Upper lobe of left lung (tissue), 6 donors: ENCODE measurements around the gene LMTK2. TPM values are rescaled to one million over a fixed set of nuclear protein-coding genes. Genes with fewer than 3 reads are reported as not detected.

Experiments used
- ATAC-seq, 2 donors: fragments of 200-7000 bp; cut with Tn5 transposase; one replicate each; pipeline ENCODE4 v1.9.1; 2022; ENCODE audit warnings: mild to moderate bottlenecking in 2 of 2, moderate library complexity in 2 of 2; ENCODE audit not compliant: low FRiP score in 2 of 2
- DNase-seq, 2 donors: peaks; one replicate each; pipeline ENCODE4 v3.0.0-alpha.2; 2019 to 2020
- H3K27ac ChIP-seq, 4 donors: fragments of 200-600 bp; sonication (generic); one replicate each; pipeline ENCODE4 v1.5.1; 2016 to 2019
- H3K27me3 ChIP-seq, 4 donors: fragments of 200-600 bp; sonication (generic); one replicate each; pipeline ENCODE4 v1.5.1; 2017 to 2019
- H3K36me3 ChIP-seq, 4 donors: fragments of 200-600 bp; sonication (generic); one replicate each; pipeline ENCODE4 v1.5.1; 2016 to 2019
- H3K4me1 ChIP-seq, 4 donors: fragments of 200-600 bp; sonication (generic); one replicate each; pipeline ENCODE4 v1.5.1; 2018 to 2019
- H3K4me3 ChIP-seq, 4 donors: fragments of 200-600 bp; sonication (generic); one replicate each; pipeline ENCODE4 v1.5.1; 2017 to 2019; ENCODE audit warnings: mild to moderate bottlenecking in 2 of 4, moderate library complexity in 1 of 4
- H3K9me3 ChIP-seq, 4 donors: fragments of 200-600 bp; sonication (generic); one replicate each; pipeline ENCODE4 v1.5.1; 2018 to 2019
- EP300 ChIP-seq, 4 donors: sonication (generic); formaldehyde crosslinking; IDR thresholded peaks; one replicate each; pipeline ENCODE4 v1.5.1; 2017; ENCODE audit warnings: antibody characterized with exemption in 4 of 4, control low read depth in 2 of 4
- POLR2A ChIP-seq, 4 donors: fragments of 450-650 bp; IDR thresholded peaks; one replicate each; pipeline ENCODE4 v1.5.1; 2016 to 2017; ENCODE audit warnings: antibody characterized with exemption in 4 of 4, mild to moderate bottlenecking in 2 of 4
- POLR2AphosphoS5 ChIP-seq, 2 donors: sonication (generic); formaldehyde crosslinking; IDR thresholded peaks; one replicate each; pipeline ENCODE4 v1.5.1; 2017; ENCODE audit warnings: antibody characterized with exemption in 2 of 2
- WGBS, 2 donors: methylation state at CpG; one replicate each; pipeline ENCODE4 v1.1.5; 2017 to 2018; 5-methylcytosine and 5-hydroxymethylcytosine counted together
- total RNA-seq, 6 donors: library from RNA; depleted of rRNA in 4 of 6; stranded (reverse); fragments of >200 nt in 4 of 6; gene quantifications; one replicate each; pipeline versions ENCODE4 v1.1.0 to v1.2.1, GENCODE V29; 2016 to 2021
- TF ChIP-seq, protein P1 (sequence below), 6 experiments: fragments of 450-650 bp in 4 of 6; fragments of 200-600 bp in 2 of 6; sonication (generic) in 2 of 6; IDR thresholded peaks; one replicate each; pipeline ENCODE4 v1.5.1; 2016 to 2019; ENCODE audit warnings: antibody characterized with exemption in 6 of 6
- donor health status: DM: no; HTN: no; CAD: no; lungs with moderate emphysema.
- donor health status: DM: no; HTN: yes; CAD: no; lungs with severe emphysema.

Gene LMTK2
- total RNA-seq, 6 donors from 2014 or later = 27.6 to 65.8 (median 37.5) TPM

GRCh38 chr7:98079891-98080648 is 26.6 kb upstream of the LMTK2 start:
- no peak for ATAC-seq

DNA sequence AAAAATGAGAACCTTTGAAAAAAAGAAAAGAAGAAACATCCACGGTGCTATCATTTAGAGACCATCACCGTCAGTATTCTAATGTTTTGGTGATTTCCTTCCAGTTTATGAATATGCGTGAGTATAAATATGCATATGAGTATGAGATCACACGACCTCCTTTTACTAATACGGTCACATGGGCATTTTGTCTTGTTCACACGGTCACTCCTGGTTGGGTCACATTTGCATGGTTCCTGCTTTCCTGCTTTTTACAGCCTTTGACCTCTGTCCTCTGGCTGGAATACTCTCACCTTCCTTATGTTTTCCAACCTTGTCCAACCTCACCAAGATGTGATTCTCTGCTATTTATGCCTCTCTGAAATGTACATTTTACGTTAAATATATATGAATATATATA is 25.3 kb upstream of the LMTK2 start:
- no peak for DNase-seq
- Histone ChIP-seq H3K4me3 (no peak overlapping the region), H3K27me3 (no peaks in the 10 kb centered on the region), H3K27ac (no peak overlapping the region), H3K36me3 (no peaks in the 10 kb centered on the region), H3K4me1 (no peaks in the 10 kb centered on the region), H3K9me3 (no peaks in the 10 kb centered on the region)
- WGBS, 2 donors = 80 to 88% methylated on average over 7 of the region's 7 CpGs
- no peak for TF ChIP-seq POLR2A (IDR thresholded peaks at IDR 0.05)
- TF ChIP-seq, protein P1, sequence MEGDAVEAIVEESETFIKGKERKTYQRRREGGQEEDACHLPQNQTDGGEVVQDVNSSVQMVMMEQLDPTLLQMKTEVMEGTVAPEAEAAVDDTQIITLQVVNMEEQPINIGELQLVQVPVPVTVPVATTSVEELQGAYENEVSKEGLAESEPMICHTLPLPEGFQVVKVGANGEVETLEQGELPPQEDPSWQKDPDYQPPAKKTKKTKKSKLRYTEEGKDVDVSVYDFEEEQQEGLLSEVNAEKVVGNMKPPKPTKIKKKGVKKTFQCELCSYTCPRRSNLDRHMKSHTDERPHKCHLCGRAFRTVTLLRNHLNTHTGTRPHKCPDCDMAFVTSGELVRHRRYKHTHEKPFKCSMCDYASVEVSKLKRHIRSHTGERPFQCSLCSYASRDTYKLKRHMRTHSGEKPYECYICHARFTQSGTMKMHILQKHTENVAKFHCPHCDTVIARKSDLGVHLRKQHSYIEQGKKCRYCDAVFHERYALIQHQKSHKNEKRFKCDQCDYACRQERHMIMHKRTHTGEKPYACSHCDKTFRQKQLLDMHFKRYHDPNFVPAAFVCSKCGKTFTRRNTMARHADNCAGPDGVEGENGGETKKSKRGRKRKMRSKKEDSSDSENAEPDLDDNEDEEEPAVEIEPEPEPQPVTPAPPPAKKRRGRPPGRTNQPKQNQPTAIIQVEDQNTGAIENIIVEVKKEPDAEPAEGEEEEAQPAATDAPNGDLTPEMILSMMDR (IDR thresholded peaks at IDR 0.05) = no peak
- no peak for TF ChIP-seq EP300 (IDR thresholded peaks at IDR 0.05)
- TF ChIP-seq POLR2AphosphoS5 (IDR thresholded peaks at IDR 0.05) = no peak
- no peak for ATAC-seq

More at GRCh38 chr7:98079891-98080648, 26.6 kb upstream of the LMTK2 start:
- no peaks in the 10 kb centered on the region for H3K9me3 ChIP-seq
- 67 to 68% methylated on average over 6 of the region's 6 CpGs for WGBS, 2 donors
- H3K36me3 ChIP-seq = no peaks in the 10 kb centered on the region
- TF ChIP-seq, protein P1 (IDR thresholded peaks at IDR 0.05) = no peak
- TF ChIP-seq EP300 (IDR thresholded peaks at IDR 0.05) (no peak), POLR2A (IDR thresholded peaks at IDR 0.05) (no peak), POLR2AphosphoS5 (IDR thresholded peaks at IDR 0.05) (no peak)
- no peak overlapping the region for H3K27ac ChIP-seq
- H3K27me3 ChIP-seq = no peaks in the 10 kb centered on the region
- DNase-seq = no peak
- H3K4me1 ChIP-seq = no peaks in the 10 kb centered on the region
- H3K4me3 ChIP-seq = no peak overlapping the region

DNA sequence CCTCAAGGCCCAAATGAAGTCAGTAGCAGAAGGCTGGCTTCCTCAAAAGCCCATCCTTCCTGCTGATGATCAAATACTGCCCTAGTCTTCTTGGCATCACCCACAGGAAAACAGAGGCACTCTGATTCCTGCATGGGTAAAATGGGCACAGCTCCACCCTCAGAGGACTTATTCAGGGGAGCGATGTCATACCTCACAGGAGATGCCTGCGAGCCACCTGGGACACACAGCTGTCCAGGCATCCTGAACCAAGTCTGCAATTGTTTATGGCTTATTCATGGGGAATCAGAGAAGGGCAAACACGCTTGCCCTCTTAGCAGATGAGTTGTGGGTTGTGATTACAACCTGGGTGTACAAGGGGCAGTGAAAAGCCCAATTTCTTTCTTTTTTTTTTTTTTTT is 22.0 kb upstream of the LMTK2 start:
- 84 to 90% methylated on average over 3 of the region's 3 CpGs for WGBS, 2 donors
- TF ChIP-seq EP300 (IDR thresholded peaks at IDR 0.05) = no peak
- TF ChIP-seq POLR2AphosphoS5 (IDR thresholded peaks at IDR 0.05) = no peak
- TF ChIP-seq, protein P1 (IDR thresholded peaks at IDR 0.05) = no peak
- no peak for TF ChIP-seq POLR2A (IDR thresholded peaks at IDR 0.05)

DNA sequence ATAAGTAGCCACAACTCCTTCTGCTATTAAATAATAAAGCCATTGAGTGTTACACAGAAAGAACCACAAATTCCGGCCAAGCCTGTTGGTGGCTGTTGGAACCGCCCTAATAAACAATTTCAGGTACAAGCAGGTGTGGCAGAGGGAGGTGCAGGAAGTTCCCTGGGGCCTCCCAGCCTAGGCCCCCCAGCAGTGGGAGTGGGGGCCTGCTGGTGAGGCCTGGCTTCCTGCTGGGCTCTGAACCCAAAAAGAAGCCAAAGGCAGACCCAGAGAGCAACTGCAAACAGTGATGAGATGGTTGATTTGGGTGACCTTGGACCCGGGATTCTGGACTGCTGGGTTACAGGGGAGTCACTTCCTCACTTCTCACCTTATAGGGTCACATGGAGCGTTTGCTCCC is 21.0 kb upstream of the LMTK2 start:
- Histone ChIP-seq H3K36me3 (no peaks in the 10 kb centered on the region), H3K27ac (no peak overlapping the region), H3K4me1 (no peaks in the 10 kb centered on the region), H3K9me3 (no peaks in the 10 kb centered on the region), H3K4me3 (no peak overlapping the region), H3K27me3 (no peaks in the 10 kb centered on the region)
- ATAC-seq (no peak), DNase-seq (no peak)
- TF ChIP-seq, protein P1 (IDR thresholded peaks at IDR 0.05) = no peak
- TF ChIP-seq POLR2A (IDR thresholded peaks at IDR 0.05) (no peak), POLR2AphosphoS5 (IDR thresholded peaks at IDR 0.05) (no peak), EP300 (IDR thresholded peaks at IDR 0.05) (no peak)
- 62 to 64% methylated on average over 3 to 4 of the region's 4 CpGs for WGBS, 2 donors

More for the DNA sequence above, 22.0 kb upstream of the LMTK2 start:
- H3K9me3 ChIP-seq = no peaks in the 10 kb centered on the region
- no peaks in the 10 kb centered on the region for H3K27me3 ChIP-seq
- no peaks in the 10 kb centered on the region for H3K4me1 ChIP-seq
- no peak for DNase-seq
- no peaks in the 10 kb centered on the region for H3K36me3 ChIP-seq
- H3K27ac ChIP-seq = no peak overlapping the region
- no peak for ATAC-seq
- no peak overlapping the region for H3K4me3 ChIP-seq

DNA sequence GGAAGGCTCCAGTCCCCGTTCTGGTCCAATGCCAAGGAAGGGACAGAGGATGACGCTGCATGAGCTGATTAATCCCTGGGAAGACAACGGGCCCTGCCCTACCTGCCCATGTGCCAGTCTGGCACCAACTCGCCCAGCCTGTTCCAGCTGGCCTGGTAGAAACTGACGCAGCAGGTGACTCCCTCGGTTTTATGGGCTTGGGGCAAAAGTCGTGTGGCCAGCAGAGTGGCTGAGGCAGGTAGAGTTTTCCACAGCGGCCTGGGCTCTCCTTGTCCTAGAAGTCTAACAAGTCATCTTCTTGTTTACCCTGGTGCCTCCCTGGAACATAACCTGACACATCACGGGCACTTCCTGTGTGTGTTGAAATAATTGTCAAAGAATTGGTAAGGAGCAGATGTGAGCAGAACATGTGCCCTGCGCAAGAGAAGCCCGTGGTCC is 20.4 kb upstream of the LMTK2 start:
- no peaks in the 10 kb centered on the region for H3K36me3 ChIP-seq
- no peak overlapping the region for H3K4me3 ChIP-seq
- H3K27ac ChIP-seq = no peak overlapping the region
- H3K9me3 ChIP-seq = no peaks in the 10 kb centered on the region
- no peak for DNase-seq
- WGBS, 2 donors = 86 to 87% methylated on average over 11 of the region's 11 CpGs
- TF ChIP-seq POLR2AphosphoS5 (IDR thresholded peaks at IDR 0.05) = no peak
- TF ChIP-seq POLR2A (IDR thresholded peaks at IDR 0.05) = no peak
- TF ChIP-seq EP300 (IDR thresholded peaks at IDR 0.05) = no peak
- H3K27me3 ChIP-seq = no peaks in the 10 kb centered on the region
- H3K4me1 ChIP-seq = no peaks in the 10 kb centered on the region
- no peak for ATAC-seq
